HG03378 (cell line): Measurements from ENCODE around the gene SCTR.

Experiments used
- ATAC-seq: cut with Tn5 transposase; IDR thresholded peaks from one replicate; pipeline ENCODE4 v1.9.1; 2021; ENCODE audit warnings: mild to moderate bottlenecking, moderate library complexity; ENCODE audit not compliant: unreplicated experiment

Gene SCTR

GRCh38 chr2:119523952-119524694 lies at the start of gene SCTR:
Gene SCTR (minus strand): TSS chr2:119524483. CDS start chr2:119524226, 257 bp downstream.
- ATAC-seq: no peak

- ATAC-seq: no peak
Observed at GRCh38 chr2:119567292-119567691, 43.0 kb upstream of the SCTR start.

- no peak for ATAC-seq
Observed at GRCh38 chr2:119565481-119565880, 41.2 kb upstream of the SCTR start.

GRCh38 chr2:119553687-119554344 lies 29.5 kb upstream of the SCTR start:
- no peak for ATAC-seq

- no peak for ATAC-seq
Observed at GRCh38 chr2:119552902-119553301, 28.6 kb upstream of the SCTR start.

- no peak for ATAC-seq
Observed at GRCh38 chr2:119550856-119551255, 26.6 kb upstream of the SCTR start.

- ATAC-seq: no peak
Observed at GRCh38 chr2:119550346-119550745, 26.1 kb upstream of the SCTR start.

GRCh38 chr2:119549241-119549640 lies 25.0 kb upstream of the SCTR start:
- ATAC-seq: no peak

GRCh38 chr2:119548516-119549120 lies 24.3 kb upstream of the SCTR start:
- no peak for ATAC-seq

- no peak for ATAC-seq
Observed at GRCh38 chr2:119546447-119546767, 22.1 kb upstream of the SCTR start.

GRCh38 chr2:119545754-119546446 lies 21.6 kb upstream of the SCTR start:
- no peak for ATAC-seq

- no peak for ATAC-seq
Observed at GRCh38 chr2:119544939-119545475, 20.7 kb upstream of the SCTR start.

- ATAC-seq: no peak
Observed at GRCh38 chr2:119544075-119544938, 20.0 kb upstream of the SCTR start, which contains the start of gene CFAP221. Gene CFAP221 (plus strand): TSS chr2:119544449. CDS start chr2:119546132, 1,683 bp downstream.

- ATAC-seq: no peak
Observed at GRCh38 chr2:119541476-119541875, 17.2 kb upstream of the SCTR start.

GRCh38 chr2:119537792-119538191 lies 13.5 kb upstream of the SCTR start:
- no peak for ATAC-seq

- ATAC-seq: no peak
Observed at GRCh38 chr2:119536707-119537106, 12.4 kb upstream of the SCTR start.

GRCh38 chr2:119536211-119536610 lies 11.9 kb upstream of the SCTR start:
- ATAC-seq: no peak

GRCh38 chr2:119533560-119533959 lies 9.3 kb upstream of the SCTR start:
- ATAC-seq: no peak

GRCh38 chr2:119531292-119531691 lies 7.0 kb upstream of the SCTR start:
- no peak for ATAC-seq

- no peak for ATAC-seq
Observed at GRCh38 chr2:119527999-119528398, 3.7 kb upstream of the SCTR start.
